Measurements from ENCODE around the gene ALDH6A1. TPM values are rescaled to one million over a fixed set of nuclear protein-coding genes. Genes with fewer than 3 reads are reported as not detected.

ALDH6A1 gene
- total and polyA plus RNA-seq, 12 donors = 11.3 to 129 (median 78.5) TPM

- no peaks in the 10 kb centered on the region for H3K9me3 ChIP-seq
- no peak for DNase-seq
- peaks cover 0 to 35% (median 0%) of the 10 kb centered on the region in 9 donors for H3K36me3 ChIP-seq
- ATAC-seq = no peak
- no peak for TF ChIP-seq CTCF (IDR thresholded peaks at IDR 0.05)
- H3K27me3 ChIP-seq = no peaks in the 10 kb centered on the region
- H3K4me1 ChIP-seq = peaks cover 0 to 5% (median 0%) of the 10 kb centered on the region in 9 donors
- no peak overlapping the region for H3K27ac ChIP-seq
- intact Hi-C loops (cut with DNase I) = no loop called here
- 90 to 95% methylated on average over 4 of the region's 4 CpGs for WGBS, 2 donors
- H3K4me3 ChIP-seq = no peak overlapping the region
Measured at GRCh38 chr14:74035556-74035955, 48.7 kb downstream of the ALDH6A1 start.

GRCh38 chr14:74034572-74034971 is 49.7 kb downstream of the ALDH6A1 start:
- ATAC-seq = no peak
- WGBS, 2 donors = 93 to 95% methylated on average over 3 of the region's 3 CpGs

GRCh38 chr14:74029136-74029535 is 55.1 kb downstream of the ALDH6A1 start:
- ATAC-seq (no peak), DNase-seq (no peak)
- H3K27ac ChIP-seq = no peak overlapping the region
- 97 to 98% methylated on average over 3 of the region's 3 CpGs for WGBS, 2 donors
- H3K9me3 ChIP-seq = no peaks in the 10 kb centered on the region
- H3K36me3 ChIP-seq = peaks cover 0 to 30% (median 0%) of the 10 kb centered on the region in 9 donors
- TF ChIP-seq CTCF (IDR thresholded peaks at IDR 0.05) = no peak
- H3K4me3 ChIP-seq = no peak overlapping the region
- intact Hi-C loops (cut with DNase I) = no loop called here
- peaks cover 0 to 5% (median 0%) of the 10 kb centered on the region in 9 donors for H3K4me1 ChIP-seq
- H3K27me3 ChIP-seq = no peaks in the 10 kb centered on the region

More at GRCh38 chr14:74034572-74034971, 49.7 kb downstream of the ALDH6A1 start:
- intact Hi-C loops (cut with DNase I) = no loop called here
- H3K36me3 ChIP-seq = peaks cover 0 to 33% (median 0%) of the 10 kb centered on the region in 9 donors
- H3K27ac ChIP-seq = no peak overlapping the region
- no peaks in the 10 kb centered on the region for H3K27me3 ChIP-seq
- no peak for TF ChIP-seq CTCF (IDR thresholded peaks at IDR 0.05)
- no peak for DNase-seq
- H3K4me1 ChIP-seq = peaks cover 0 to 5% (median 0%) of the 10 kb centered on the region in 9 donors
- no peaks in the 10 kb centered on the region for H3K9me3 ChIP-seq
- H3K4me3 ChIP-seq = no peak overlapping the region

GRCh38 chr14:74022346-74022745 is 61.9 kb downstream of the ALDH6A1 start:
- WGBS, 2 donors = 85 to 90% methylated on average over 4 of the region's 4 CpGs
- Histone ChIP-seq H3K4me1 (peaks cover 0 to 17% (median 12%) of the 10 kb centered on the region in 9 donors), H3K36me3 (no peaks in the 10 kb centered on the region), H3K9me3 (no peaks in the 10 kb centered on the region), H3K27ac (no peak overlapping the region), H3K4me3 (no peak overlapping the region), H3K27me3 (no peaks in the 10 kb centered on the region)
- ATAC-seq = no peak
- intact Hi-C loops (cut with DNase I) = no loop called here
- no peak for TF ChIP-seq CTCF (IDR thresholded peaks at IDR 0.05)
- DNase-seq = no peak
